Measurements from ENCODE around the gene FGF12.

FGF12 gene

DNA sequence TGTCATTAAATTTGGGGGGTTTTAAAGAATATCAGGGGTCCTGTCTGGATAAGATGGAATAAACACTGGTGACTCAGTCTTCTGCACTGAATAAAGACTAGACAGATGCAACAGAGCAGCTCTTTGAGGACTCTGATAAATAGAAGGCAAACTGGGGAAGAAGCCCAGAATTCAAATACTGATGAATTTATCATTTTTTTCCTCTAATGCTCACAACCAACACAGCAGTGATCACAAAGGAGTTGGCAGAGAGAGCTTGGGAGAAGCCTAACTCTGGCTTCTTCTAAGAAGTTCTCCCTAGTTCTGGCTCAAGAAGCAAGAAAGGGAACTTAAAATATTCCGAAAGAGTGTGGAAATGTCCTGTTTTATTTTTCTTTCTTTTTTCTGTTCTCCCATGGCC, 597.8 kb downstream of the FGF12 start:
- DNase-seq (ENCODE audit: low read depth) = no peak
- no peak overlapping the region for H3K4me3 ChIP-seq (ENCODE audit: low read length)
- TF ChIP-seq, protein P1, sequence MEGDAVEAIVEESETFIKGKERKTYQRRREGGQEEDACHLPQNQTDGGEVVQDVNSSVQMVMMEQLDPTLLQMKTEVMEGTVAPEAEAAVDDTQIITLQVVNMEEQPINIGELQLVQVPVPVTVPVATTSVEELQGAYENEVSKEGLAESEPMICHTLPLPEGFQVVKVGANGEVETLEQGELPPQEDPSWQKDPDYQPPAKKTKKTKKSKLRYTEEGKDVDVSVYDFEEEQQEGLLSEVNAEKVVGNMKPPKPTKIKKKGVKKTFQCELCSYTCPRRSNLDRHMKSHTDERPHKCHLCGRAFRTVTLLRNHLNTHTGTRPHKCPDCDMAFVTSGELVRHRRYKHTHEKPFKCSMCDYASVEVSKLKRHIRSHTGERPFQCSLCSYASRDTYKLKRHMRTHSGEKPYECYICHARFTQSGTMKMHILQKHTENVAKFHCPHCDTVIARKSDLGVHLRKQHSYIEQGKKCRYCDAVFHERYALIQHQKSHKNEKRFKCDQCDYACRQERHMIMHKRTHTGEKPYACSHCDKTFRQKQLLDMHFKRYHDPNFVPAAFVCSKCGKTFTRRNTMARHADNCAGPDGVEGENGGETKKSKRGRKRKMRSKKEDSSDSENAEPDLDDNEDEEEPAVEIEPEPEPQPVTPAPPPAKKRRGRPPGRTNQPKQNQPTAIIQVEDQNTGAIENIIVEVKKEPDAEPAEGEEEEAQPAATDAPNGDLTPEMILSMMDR (conservative IDR thresholded peaks at IDR 0.05; ENCODE audit: low read depth, low read length) = no peak

DNA sequence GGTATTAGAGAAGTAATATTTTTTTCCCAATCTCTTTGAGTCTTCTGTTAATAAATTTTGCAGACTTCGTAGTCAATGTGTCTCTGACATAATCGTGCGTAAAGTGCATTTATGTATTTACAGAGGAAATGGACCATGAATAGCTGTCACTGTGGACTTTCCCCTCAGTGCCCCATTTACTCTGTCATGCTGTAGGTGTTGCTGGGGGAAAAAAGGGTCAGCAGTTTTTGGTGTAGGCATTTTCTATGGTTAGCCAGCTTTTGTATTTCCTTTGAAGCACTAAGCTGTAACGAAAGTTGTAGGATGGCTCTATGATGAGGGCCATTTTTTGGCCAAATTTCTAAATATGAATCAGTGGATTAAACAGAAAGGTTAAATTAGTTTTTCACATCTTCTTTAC, 598.4 kb downstream of the FGF12 start:
- no peak overlapping the region for H3K4me3 ChIP-seq (ENCODE audit: low read length)
- DNase-seq (ENCODE audit: low read depth) = no peak
- TF ChIP-seq, protein P1 (conservative IDR thresholded peaks at IDR 0.05; ENCODE audit: low read depth, low read length) = no peak

DNA sequence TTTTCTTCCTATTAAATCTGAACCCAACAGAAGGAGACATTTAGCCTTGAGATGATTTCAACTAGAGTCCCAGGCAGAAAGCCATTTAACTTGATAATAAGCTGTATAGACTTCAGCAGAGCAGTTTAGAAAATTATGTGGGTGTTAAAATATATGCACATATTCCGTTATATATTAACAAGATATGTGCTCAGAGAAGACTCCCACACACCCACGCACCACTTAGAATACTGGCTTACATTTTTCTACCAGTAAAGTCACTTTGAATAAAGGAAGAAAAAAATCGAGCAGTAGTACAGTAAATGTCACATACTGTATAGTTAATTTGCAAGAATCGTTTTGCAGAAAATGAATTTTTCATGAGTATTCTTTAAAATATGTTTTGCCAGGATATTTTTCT, 599.3 kb downstream of the FGF12 start:
- no peak for DNase-seq (ENCODE audit: low read depth)
- TF ChIP-seq, protein P1 (conservative IDR thresholded peaks at IDR 0.05; ENCODE audit: low read depth, low read length) = no peak
- H3K4me3 ChIP-seq (ENCODE audit: low read length) = no peak overlapping the region

DNA sequence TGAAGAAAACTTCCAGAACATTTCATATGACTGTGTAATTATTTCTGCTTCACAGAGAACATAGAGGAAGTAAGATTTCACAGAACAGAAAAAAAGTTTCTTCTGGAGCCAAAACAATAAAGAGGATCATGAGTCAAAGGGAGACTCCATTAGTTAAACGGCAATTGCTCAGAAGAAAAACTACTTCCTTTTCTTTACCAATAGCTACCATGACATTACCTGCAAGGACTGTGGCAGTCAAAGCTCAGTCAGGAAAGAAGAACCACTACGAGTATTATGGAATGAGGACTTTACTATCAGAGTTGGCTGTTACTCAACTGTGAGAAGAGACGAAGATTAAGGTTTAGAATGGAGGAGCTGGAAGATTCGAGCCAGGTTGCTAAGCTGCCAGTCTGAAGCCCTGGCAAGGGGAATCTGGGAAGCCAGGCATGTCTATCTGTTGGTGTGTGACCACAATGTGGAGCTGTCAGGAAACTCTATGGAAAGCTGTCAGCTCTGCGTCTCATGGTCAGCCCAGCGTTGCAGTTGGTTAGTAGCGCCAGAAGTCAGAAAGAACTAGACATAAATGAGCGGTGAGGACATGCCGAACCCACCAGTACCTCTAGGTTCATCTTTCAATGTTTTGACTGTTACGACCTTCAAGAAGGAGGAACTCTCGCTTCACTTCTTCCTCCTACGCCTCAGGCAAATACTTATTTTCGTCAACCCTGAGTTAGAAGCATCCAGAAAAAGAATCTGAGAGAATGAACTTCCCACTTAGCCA, 604.3 kb downstream of the FGF12 start:
- H3K4me3 ChIP-seq (ENCODE audit: low read length) = no peak overlapping the region
- TF ChIP-seq, protein P1 (conservative IDR thresholded peaks at IDR 0.05; ENCODE audit: low read depth, low read length) = no peak
- DNase-seq (ENCODE audit: low read depth) = no peak

DNA sequence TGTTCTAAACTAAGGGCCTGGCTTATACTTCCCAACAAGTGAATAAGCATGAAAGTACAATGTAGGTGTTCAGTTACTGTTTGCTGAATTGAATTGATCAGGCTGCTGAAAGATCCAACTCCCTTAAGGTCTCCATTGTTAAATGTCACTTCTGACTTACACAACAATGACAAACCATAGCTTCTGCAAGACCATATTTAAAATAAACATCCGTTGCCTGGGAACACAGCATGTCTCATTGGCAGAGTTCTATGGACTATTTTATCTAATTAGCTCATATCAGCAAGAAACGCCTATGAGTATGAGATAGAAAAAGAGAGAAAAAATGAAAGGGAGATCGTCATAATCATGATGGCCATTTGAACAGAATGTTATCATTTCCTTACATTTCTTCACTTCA, 605.4 kb downstream of the FGF12 start:
- TF ChIP-seq, protein P1 (conservative IDR thresholded peaks at IDR 0.05; ENCODE audit: low read depth, low read length) = no peak
- no peak overlapping the region for H3K4me3 ChIP-seq (ENCODE audit: low read length)
- no peak for DNase-seq (ENCODE audit: low read depth)

DNA sequence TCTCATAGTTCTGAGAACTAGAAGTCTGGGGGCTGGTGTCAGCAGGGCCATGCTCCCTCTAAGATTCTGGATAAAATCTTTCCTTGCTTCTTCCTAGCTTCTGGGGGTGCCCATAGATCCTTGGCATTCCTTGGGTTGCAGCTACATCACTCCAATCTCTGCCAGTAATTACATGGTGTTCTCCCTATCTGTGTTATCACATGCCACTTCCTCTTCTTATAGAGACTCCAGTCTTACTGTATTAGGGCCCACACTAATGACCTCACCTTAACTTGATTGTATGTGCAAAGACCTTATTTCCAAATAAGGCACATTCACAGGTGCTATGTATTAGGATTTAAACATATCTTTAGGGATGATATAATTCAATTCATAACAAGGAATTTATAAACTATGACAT, 618.5 kb downstream of the FGF12 start:
- no peak for DNase-seq (ENCODE audit: low read depth)

DNA sequence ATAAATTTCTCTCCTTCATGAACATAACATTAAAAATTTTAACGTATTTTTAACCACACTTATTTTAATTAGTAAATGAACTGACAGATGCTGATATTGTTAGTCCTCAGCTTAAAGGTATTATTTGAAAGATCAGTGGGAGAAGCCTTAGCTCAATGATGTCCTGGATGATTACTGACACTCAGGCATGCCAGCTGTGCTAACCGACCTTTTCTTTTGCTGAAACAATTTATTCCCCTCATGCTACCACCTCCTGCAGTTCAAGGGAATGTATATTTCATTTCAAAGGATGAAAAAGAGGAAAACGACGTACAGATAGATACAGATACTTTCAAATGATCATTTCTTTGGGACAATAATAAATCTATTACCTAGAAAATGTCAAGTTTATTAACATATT, 620.8 kb downstream of the FGF12 start:
- DNase-seq (ENCODE audit: low read depth) = no peak
- TF ChIP-seq, protein P1 (conservative IDR thresholded peaks at IDR 0.05; ENCODE audit: low read depth, low read length) = no peak
- H3K4me3 ChIP-seq (ENCODE audit: low read length) = no peak overlapping the region

More for the DNA sequence above, 618.5 kb downstream of the FGF12 start:
- TF ChIP-seq, protein P1 (conservative IDR thresholded peaks at IDR 0.05; ENCODE audit: low read depth, low read length) = no peak
- no peak overlapping the region for H3K4me3 ChIP-seq (ENCODE audit: low read length)

All from retinal pigment epithelial cell (primary cell).